GM21529 (cell line): ENCODE results near the gene DNAH8.

Experiments
- ATAC-seq: cut with Tn5 transposase; IDR thresholded peaks from one replicate; pipeline ENCODE4 v1.9.1; 2021; ENCODE audit not compliant: unreplicated experiment

Gene DNAH8

DNA sequence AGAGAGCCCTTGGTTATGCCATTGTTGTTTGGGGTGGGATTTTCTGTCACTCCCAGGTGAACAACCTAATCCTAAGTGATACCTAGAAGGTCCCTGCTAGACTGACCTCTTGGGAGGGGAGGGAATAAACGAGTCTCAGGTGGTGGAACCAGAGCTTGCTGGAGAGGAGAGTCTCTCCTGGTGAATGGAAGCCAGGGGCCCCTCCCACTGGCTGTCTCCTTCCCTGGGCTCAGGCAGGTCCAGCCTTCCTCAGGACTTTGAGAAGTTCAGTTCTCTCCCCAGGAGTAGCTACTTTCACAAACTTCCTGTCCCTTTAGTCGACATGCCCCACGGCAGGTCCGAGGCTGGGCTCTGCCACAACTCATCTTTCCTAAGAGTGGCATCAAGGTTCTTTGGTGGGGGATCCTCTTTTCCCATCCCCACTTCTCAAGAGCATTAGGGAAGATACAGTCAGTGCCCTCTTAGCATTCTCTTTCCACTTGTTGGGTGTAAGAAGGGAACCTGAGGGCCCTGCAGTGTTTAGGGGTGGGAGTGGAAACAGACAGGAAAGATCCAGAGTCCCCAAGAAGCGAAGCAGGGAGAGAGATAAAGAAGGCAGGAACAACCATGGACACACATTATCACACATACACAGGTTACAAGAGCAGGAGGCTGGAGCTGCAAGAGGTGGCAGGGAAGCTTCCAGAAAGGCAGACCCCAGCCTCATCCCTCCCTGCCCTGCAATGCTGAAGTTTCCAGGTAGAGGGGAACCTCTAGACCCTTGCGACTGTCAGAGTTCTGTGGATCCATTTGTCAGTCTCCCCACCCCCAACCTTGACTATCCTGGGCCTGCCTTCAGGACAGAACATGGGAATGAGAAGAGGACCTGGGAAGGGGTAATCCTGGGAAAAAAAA, 332.6 kb downstream of the DNAH8 start:
- no peak for ATAC-seq

- ATAC-seq, result no peak
Measured at GRCh38 chr6:39048481-39049399, 333.6 kb downstream of the DNAH8 start, which contains the start of gene GLP1R. Gene GLP1R (plus strand): TSS chr6:39048781. CDS start chr6:39048841, 60 bp downstream.

DNA sequence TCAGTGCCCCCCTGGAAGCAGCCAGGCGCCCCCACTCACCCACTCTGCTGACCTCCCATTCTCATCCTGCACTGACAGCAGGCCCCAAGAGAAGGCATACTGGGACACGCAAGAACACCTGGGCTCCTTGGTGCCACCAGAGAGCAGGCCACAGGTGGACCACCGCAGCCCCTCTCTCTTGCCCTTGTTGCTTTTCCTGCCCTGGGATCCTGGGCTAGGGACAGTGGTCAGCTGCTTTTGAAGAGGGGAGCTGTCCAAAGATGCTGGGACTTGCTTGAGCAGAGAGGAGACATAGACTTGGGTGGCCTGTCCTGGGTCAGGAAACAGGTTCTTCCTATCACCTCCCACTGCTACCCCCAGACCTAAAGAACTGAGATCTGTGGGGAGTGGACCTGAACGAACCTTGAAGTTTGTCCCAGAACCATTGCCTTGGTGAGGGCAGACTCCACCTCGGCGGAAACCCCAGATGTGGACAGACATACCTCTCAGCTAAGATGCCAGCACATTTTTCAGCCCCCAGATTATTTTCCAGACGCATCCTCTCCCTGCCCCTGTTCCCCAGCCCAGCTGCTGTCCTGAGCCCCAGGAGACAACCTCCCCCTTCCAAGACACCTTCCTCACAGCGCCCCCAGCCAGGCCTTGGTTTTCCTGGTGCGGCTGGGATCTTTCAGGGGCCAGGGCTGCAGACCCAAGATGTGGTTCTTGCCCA, 334.6 kb downstream of the DNAH8 start:
- no peak for ATAC-seq

DNA sequence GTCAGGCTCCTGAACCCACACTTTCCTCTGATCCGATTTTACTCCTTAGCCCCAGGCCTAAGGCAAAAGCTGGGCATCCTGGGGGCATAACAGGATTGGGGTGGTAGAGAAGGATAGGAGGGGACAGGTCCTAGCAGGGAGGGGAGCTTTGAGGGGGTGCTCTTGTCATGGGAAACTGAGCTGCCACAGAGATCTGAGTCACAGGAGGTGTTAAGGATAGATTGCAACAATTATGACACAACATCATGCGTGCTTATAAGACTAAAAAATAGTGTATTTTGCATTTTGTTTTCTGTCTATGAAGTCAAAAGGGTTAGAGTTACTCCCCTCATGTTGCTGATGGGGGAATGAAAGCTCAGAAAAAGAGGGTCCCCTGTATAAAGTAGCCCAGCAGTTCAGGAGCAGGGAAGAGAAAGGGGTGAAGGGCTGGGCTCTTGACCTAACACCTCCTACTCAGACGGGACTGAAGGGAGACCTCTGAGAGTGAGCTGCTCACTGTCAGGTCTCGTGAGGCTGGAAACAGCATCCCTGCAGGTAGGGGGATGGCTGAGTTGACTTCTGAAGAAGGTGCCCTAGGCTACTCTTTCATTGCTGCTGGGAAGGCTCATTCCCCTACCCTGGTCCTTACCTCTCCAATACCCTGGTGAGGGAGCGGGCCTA, 335.5 kb downstream of the DNAH8 start:
- ATAC-seq, result no peak

DNA sequence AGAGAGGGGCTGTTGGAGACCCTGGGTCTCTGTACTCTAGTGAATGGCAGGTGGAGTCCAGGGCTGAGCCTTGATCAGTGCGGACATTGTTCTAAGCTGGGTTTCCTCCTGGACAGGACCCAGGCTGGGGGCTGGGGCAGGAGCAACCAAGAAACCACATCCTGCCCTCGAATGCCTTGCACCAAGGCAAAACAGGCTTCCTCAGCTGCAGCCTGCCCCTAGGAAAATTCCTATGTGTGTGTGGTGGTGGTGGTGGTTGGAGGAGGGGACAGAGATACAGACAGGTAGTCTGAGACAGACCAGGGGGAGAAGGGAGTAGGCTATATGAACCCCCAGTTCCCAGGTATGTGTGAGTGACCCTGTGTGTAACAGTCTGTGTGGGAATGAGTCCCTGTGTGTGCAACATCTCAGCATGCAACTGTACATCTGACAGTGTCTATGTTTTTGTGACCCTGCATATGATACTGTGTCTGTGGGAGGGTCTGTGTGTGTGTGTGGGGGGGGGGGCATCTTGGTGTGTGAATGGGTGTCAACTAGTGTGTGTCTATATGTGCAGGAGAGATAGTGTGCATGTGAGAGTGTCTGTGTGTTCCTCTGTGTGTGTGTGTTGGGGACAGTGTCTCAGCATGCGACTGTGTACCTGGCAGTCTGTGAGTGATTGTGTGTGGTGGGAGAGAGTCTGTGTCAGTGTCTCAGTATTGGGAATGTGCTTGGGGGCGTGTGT, 336.4 kb downstream of the DNAH8 start:
- no peak for ATAC-seq

- ATAC-seq, result no peak
Measured at GRCh38 chr6:39053016-39053624, 338.0 kb downstream of the DNAH8 start.

- no peak for ATAC-seq
Measured at GRCh38 chr6:39053854-39054576, 338.9 kb downstream of the DNAH8 start.

DNA sequence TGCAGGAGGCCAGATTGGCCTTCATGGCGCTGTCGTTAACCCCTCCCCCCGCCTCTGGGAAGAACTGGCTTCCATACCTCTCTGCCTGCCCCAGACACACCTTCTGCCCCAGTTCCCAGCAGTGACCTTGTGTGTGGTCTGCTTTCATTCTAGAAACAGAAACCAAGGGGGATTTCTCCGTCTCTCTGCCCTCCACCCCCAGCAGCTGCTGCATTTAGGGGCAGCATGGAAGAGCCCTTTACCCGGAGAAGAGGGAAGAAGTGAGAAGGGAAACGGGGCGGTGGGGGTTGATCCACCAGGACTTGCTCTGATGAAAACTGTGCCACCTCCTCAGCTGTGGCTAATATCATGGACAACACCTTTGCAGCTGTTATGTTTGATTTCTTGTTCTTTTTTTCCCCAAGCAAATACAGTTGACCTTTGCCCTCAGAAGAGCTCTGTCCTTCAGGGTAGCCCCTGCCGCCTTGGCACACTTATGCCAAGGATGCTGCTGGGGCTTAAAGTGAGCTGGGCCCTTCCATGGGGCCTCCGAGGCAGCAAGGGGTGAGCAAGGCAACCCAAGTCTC, 339.5 kb downstream of the DNAH8 start:
- no peak for ATAC-seq

- no peak for ATAC-seq
Measured at GRCh38 chr6:39055661-39056060, 340.6 kb downstream of the DNAH8 start.

GRCh38 chr6:39056191-39056590, 341.1 kb downstream of the DNAH8 start:
- no peak for ATAC-seq

- ATAC-seq, result no peak
Measured at GRCh38 chr6:39056681-39057080, 341.6 kb downstream of the DNAH8 start.

DNA sequence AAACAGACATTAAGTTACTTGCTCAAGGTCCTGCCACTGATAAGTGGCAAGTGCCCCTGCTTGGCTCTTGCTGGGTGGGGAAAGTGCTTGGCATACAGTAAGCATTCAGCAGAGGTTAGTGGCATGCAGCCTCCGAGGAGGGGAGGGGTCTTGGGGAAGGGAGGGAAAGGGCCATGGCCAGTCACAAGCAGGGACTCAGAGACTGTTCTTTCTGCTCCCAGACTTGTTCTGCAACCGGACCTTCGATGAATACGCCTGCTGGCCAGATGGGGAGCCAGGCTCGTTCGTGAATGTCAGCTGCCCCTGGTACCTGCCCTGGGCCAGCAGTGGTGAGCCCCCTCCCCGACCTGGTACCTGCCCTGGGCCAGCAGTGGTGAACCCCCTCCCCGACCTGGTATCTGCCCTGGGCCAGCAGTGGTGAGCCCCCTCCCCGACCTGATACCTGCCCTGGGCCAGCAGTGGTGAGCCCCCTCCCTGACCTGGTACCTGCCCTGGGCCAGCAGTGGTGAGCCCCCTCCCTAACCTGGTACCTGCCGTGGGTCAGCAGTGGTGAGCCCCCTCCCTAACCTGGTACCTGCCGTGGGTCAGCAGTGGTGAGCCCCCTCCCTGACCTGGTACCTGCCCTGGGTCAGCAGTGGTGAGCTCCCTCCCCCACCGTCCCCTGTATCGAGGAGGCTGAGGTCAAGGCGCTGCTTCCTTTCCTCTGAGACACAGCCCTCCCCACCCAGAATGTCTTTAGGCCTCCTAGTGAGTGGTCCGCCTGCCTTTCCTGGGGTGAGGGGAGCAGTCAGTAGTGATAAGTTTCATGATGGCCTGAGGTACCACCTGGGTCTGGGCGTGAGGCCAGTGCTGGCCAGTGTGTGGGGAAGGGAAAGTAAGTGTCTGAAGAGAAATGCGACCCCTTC, 342.4 kb downstream of the DNAH8 start:
- no peak for ATAC-seq

- no peak for ATAC-seq
Measured at GRCh38 chr6:39058471-39059147, 343.5 kb downstream of the DNAH8 start.

- no peak for ATAC-seq
Measured at GRCh38 chr6:39059496-39060310, 344.6 kb downstream of the DNAH8 start.

GRCh38 chr6:39060467-39061160, 345.5 kb downstream of the DNAH8 start:
- ATAC-seq, result no peak
